Measurements from ENCODE around the gene RHBDD1. TPM values are rescaled to one million over a fixed set of nuclear protein-coding genes. Genes with fewer than 3 reads are reported as not detected.

RHBDD1 gene
- total RNA-seq, 4 donors from 2014 or later, result 12.1 to 21.6 (median 19.3) TPM

DNA sequence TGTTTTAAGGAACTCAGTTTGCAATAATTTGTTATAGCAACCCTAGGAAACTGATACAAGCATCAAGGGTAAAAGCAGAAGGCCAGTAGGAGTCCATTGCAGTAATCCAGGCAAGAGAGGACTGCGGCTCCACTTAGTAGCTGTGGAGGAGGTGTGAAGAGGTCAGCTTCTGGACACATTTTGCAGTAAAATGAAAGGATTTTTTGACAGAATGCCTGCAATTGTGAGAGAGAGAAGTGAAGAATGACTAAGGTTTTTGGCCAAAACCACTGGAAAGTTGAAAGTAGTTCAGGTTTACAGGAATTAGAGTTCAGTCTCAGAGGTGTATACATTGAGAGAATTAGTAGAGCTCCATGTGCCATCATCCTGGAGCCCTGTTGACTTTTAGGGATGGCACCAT, 129.5 kb downstream of the RHBDD1 start:
- no peak for DNase-seq (ENCODE audit: low spot score)

DNA sequence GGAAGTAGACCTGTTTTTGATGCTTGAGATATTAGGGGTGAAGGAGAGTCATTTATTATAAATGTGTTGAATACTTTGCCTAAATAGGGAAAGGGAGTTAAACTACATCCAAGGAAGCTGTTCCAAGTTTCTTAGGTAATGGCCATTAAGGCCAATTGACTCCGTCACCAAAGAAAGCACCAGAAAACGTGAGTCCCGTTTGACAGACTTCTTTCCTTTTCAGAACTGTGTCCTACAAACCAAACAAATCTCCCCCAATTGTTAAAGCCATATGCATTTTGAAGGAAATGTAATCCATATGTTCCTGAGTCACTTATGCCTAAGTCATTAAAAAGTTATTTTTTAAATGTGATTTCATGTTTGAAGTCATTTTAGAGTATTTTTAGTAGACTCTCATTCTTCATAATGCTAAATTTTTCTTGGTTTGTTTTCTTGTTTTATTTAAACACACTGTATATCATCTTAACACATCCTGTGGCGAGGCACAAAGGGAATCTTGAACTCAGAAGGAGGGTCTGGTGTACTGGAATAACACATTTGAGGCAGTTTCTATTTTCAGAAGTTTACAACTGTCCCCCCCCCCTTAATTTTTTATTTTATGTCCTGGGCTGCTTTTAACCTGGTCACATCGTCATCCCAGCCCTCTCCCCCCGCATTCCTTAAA, 133.7 kb downstream of the RHBDD1 start:
- ATAC-seq (ENCODE audit: low FRiP score) (no peak), DNase-seq (ENCODE audit: low spot score) (no peak)
- TF ChIP-seq, protein P1, sequence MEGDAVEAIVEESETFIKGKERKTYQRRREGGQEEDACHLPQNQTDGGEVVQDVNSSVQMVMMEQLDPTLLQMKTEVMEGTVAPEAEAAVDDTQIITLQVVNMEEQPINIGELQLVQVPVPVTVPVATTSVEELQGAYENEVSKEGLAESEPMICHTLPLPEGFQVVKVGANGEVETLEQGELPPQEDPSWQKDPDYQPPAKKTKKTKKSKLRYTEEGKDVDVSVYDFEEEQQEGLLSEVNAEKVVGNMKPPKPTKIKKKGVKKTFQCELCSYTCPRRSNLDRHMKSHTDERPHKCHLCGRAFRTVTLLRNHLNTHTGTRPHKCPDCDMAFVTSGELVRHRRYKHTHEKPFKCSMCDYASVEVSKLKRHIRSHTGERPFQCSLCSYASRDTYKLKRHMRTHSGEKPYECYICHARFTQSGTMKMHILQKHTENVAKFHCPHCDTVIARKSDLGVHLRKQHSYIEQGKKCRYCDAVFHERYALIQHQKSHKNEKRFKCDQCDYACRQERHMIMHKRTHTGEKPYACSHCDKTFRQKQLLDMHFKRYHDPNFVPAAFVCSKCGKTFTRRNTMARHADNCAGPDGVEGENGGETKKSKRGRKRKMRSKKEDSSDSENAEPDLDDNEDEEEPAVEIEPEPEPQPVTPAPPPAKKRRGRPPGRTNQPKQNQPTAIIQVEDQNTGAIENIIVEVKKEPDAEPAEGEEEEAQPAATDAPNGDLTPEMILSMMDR (IDR thresholded peaks at IDR 0.05), result no peak

More for the DNA sequence above, 129.5 kb downstream of the RHBDD1 start:
- TF ChIP-seq, protein P1 (IDR thresholded peaks at IDR 0.05), result no peak
- ATAC-seq (ENCODE audit: low FRiP score), result no peak

DNA sequence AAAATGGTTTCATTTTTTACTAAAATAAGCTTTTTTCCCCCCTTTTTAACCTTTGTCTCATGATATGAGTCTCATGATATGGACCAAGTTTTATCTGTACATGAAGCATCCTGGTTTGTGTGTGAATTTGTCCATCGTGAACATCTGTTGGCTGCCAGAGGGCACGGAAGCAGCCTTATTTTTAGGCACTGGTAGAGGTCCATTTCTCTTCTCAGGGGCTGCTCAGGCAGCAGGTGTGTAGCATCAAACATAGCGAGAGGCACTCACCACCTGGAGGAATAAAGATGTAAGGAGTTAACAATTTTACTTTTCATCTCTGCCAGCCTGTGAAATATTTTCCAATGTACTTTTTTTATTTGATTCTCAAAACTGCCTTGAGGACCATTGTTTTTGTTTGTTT, 134.5 kb downstream of the RHBDD1 start:
- TF ChIP-seq, protein P1 (IDR thresholded peaks at IDR 0.05), result no peak
- no peak for DNase-seq (ENCODE audit: low spot score)
- ATAC-seq (ENCODE audit: low FRiP score), result no peak

DNA sequence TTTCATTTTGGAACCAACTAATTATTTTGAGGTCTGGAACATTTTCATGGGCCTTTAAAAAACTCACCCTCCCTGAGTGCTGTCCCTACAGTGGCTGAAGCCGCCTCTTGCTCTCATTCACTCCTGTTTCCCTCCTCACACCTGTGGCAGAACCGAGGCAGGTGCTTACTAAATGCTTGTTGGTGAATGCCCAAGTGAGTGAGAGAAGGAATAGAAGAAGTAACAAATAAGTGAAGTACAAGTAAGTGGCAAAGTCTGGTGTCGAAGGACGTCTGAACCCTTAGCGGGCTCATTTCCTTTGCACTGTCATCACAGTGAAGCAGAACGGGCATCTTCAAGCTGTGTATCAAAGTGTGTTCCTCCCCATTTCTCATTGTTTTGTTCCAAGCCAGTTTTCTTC, 135.2 kb downstream of the RHBDD1 start:
- ATAC-seq (ENCODE audit: low FRiP score) (no peak), DNase-seq (ENCODE audit: low spot score) (no peak)
- TF ChIP-seq, protein P1 (IDR thresholded peaks at IDR 0.05), result no peak

DNA sequence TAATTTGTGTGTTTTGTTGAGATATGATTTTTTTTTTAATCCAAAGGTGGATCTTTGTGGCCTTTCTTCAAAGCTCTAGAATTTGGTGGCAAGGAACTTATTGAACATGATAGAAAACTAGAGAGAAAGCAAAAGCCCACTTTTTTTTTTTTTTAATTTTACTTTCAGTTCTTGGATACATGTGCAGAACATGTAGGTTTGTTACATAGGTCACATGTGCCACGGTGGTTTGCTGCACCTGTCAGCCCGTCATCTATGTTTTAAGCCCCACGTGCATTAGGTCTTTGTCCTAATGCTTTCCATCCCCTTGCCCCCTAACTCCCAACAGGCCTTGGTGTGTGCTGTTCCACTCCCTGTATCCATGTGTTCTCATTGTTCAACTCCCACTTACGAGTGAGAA, 135.9 kb downstream of the RHBDD1 start:
- TF ChIP-seq, protein P1 (IDR thresholded peaks at IDR 0.05), result no peak
- ATAC-seq (ENCODE audit: low FRiP score) (no peak), DNase-seq (ENCODE audit: low spot score) (no peak)

DNA sequence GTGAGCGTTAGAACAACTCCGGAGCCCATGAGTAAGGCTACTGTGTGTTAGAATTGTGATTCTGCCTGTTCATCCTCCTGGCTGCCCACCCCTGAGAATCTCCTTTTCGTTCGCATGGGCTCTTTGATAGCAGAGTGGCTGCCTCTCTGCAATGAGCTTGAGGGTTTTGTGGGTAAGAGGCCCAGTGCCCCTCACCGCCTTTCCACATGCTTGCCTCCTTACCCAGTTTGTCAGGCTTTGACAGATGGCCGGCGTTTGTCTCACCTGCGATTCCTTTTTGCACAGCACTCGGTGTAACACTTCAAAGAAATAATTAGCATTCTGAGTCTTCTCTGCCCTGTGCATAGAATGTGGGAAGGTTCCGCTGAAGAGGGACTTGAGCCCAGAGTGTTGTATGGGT, 138.0 kb downstream of the RHBDD1 start:
- DNase-seq (ENCODE audit: low spot score) (no peak), ATAC-seq (ENCODE audit: low FRiP score) (no peak)
- TF ChIP-seq, protein P1 (IDR thresholded peaks at IDR 0.05), result no peak

DNA sequence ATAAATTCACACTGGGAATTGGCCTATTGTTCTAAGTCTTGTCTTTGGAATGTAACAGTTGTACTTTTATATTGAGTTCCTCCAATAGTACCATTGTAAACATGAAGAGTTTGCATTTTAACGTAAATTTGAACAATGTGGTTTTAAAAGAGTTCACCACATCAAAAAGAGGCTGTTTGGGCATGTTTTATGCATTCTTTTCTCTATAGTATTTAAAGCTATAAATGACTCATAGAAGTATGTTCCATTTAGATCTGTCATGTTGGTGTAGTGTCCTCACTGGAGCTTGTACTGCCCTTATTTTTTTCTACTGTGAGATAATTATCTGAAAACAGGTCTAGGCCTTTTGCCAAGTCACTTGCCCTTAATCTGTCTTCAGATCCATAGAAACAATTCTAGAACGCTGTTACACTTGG, 141.9 kb downstream of the RHBDD1 start:
- ATAC-seq (ENCODE audit: low FRiP score) (no peak), DNase-seq (ENCODE audit: low spot score) (no peak)
- TF ChIP-seq, protein P1 (IDR thresholded peaks at IDR 0.05), result no peak

All from omental fat pad (tissue), 4 donors.